Lower lobe of right lung (tissue), 2 donors: ENCODE results near the gene LCE3C. TPM values are rescaled to one million over a fixed set of nuclear protein-coding genes. Genes with fewer than 3 reads are reported as not detected.

ENCODE experiments used
- ATAC-seq, 2 donors: fragments of 200-7000 bp; cut with Tn5 transposase; one replicate each; pipeline ENCODE4 v1.9.1; 2020 to 2022; ENCODE audit warnings: mild to moderate bottlenecking in 2 of 2, moderate library complexity in 2 of 2
- DNase-seq: peaks from one replicate; pipeline ENCODE4 v3.0.0-alpha.2; 2020
- H3K27ac ChIP-seq: fragments of 200-600 bp; one replicate; pipeline ENCODE4 v1.8.0; 2022
- H3K27me3 ChIP-seq: fragments of 200-600 bp; one replicate; pipeline ENCODE4 v1.8.0; 2022; ENCODE audit warnings: low read depth
- H3K36me3 ChIP-seq: fragments of 200-600 bp; one replicate; pipeline ENCODE4 v1.8.0; 2022; ENCODE audit warnings: mild to moderate bottlenecking
- H3K4me1 ChIP-seq: fragments of 200-600 bp; one replicate; pipeline ENCODE4 v1.8.0; 2022
- H3K4me3 ChIP-seq: fragments of 200-600 bp; one replicate; pipeline ENCODE4 v1.8.0; 2022; ENCODE audit warnings: mild to moderate bottlenecking
- H3K9me3 ChIP-seq: fragments of 200-600 bp; one replicate; pipeline ENCODE4 v1.8.0; 2022
- CTCF ChIP-seq: fragments of 200-600 bp; IDR thresholded peaks from one replicate; pipeline ENCODE4 v1.8.0; 2022; ENCODE audit warnings: antibody characterized with exemption, mild to moderate bottlenecking
- intact Hi-C: fragments of 100-400 bp; cut with DNase I; formaldehyde crosslinking; loops from one replicate; pipeline ENCODE4 v1.11.0; 2022
- total RNA-seq: library from RNA; stranded (reverse); fragmentation: NEBNext Ultra II Directional; extraction: Animal tissue kit (Norgen Biotek cat#: 25700); gene quantifications from one replicate; pipeline ENCODE4 v1.2.1, GENCODE V29; 2021
- donor health status: DM: no; HTN: yes; CAD: no; lungs with severe emphysema.

LCE3C gene
- total RNA-seq, 1 donor from 2014 or later = not detected

GRCh38 chr1:152580433-152580832 is 19.6 kb upstream of the LCE3C start, which contains the start of gene LCE3D:
TSS of gene LCE3D (minus strand) at chr1:152580516. CDS start at chr1:152579936, 580 bp downstream.
- DNase-seq (no peak), ATAC-seq (no peak)
- TF ChIP-seq CTCF = no peak
- Histone ChIP-seq H3K27ac (no peak within 1 kb of the TSS), H3K4me3 (no peak within 1 kb of the TSS), H3K9me3 (no peaks in the 10 kb centered on the region), H3K27me3 (no peaks in the 10 kb centered on the region), H3K36me3 (no peaks in the 10 kb centered on the region), H3K4me1 (no peaks in the 10 kb centered on the region)
- intact Hi-C loops = no loop called here

- Histone ChIP-seq H3K27ac (no peak overlapping the region), H3K4me1 (no peaks in the 10 kb centered on the region), H3K4me3 (no peak overlapping the region), H3K36me3 (no peaks in the 10 kb centered on the region), H3K9me3 (no peaks in the 10 kb centered on the region), H3K27me3 (no peaks in the 10 kb centered on the region)
- DNase-seq = no peak
- intact Hi-C loops = no loop called here
- no peak for TF ChIP-seq CTCF
- no peak for ATAC-seq
Observed at GRCh38 chr1:152582647-152583046, 17.4 kb upstream of the LCE3C start.

GRCh38 chr1:152585586-152585985 is 14.4 kb upstream of the LCE3C start:
- TF ChIP-seq CTCF = no peak
- intact Hi-C loops = no loop called here

GRCh38 chr1:152596986-152597385 is 3.0 kb upstream of the LCE3C start:
- DNase-seq (no peak), ATAC-seq (no peak)
- intact Hi-C loops = no loop called here
- no peak overlapping the region for H3K4me3 ChIP-seq
- H3K4me1 ChIP-seq = no peaks in the 10 kb centered on the region
- TF ChIP-seq CTCF = no peak
- H3K27ac ChIP-seq = no peak overlapping the region
- H3K9me3 ChIP-seq = peaks cover 8% of the 10 kb centered on the region
- H3K27me3 ChIP-seq = no peaks in the 10 kb centered on the region
- no peaks in the 10 kb centered on the region for H3K36me3 ChIP-seq

More at GRCh38 chr1:152585586-152585985, 14.4 kb upstream of the LCE3C start:
- Histone ChIP-seq H3K27me3 (no peaks in the 10 kb centered on the region), H3K36me3 (no peaks in the 10 kb centered on the region), H3K9me3 (no peaks in the 10 kb centered on the region), H3K4me3 (no peak overlapping the region), H3K4me1 (no peaks in the 10 kb centered on the region), H3K27ac (no peak overlapping the region)
- ATAC-seq (no peak), DNase-seq (no peak)

- intact Hi-C loops = no loop called here
Observed at GRCh38 chr1:152613511-152613910, 13.5 kb downstream of the LCE3C start, which contains the start of gene LCE3B. TSS of gene LCE3B (plus strand) at chr1:152613811. CDS start at chr1:152613811, 0 bp downstream.

More at GRCh38 chr1:152613511-152613910, 13.5 kb downstream of the LCE3C start, which contains the start of gene LCE3B:
- no peak within 1 kb of the TSS for H3K4me3 ChIP-seq
- TF ChIP-seq CTCF = no peak
- H3K9me3 ChIP-seq = peaks cover 6% of the 10 kb centered on the region
- DNase-seq (no peak), ATAC-seq (no peak)
- H3K27ac ChIP-seq = no peak within 1 kb of the TSS
- H3K27me3 ChIP-seq = peaks cover 13% of the 10 kb centered on the region
- no peaks in the 10 kb centered on the region for H3K36me3 ChIP-seq
- H3K4me1 ChIP-seq = no peaks in the 10 kb centered on the region
